Activated CD8-positive, alpha-beta T cell treated with anti-CD3 and anti-CD28 coated beads for 36 hours (primary cell): Measurements from ENCODE around the gene MED16. TPM values are rescaled to one million over a fixed set of nuclear protein-coding genes. Genes with fewer than 3 reads are reported as not detected.
"Not testable (repeated sequence)": the region's sequence is repeated elsewhere in the genome, so short reads cannot be mapped to it uniquely, and the experiment has no call there.

Source experiments
- ATAC-seq: fragments of 200-7000 bp; cut with Tn5 transposase; one replicate; pipeline ENCODE4 v1.10.0; 2021; ENCODE audit warnings: mild to moderate bottlenecking, moderate library complexity
- CTCF ChIA-PET: fragments of 350-600 bp; sonication (Branson Sonifier 250); formaldehyde crosslinking; loops from one replicate; lab custom pipeline; 2021; ENCODE audit warnings: antibody characterized with exemption; lab: Charles Lee
- POLR2A ChIA-PET: fragments of 350-600 bp; sonication (Branson Sonifier 250); formaldehyde crosslinking; loops from one replicate; lab custom pipeline; 2021; ENCODE audit warnings: antibody characterized with exemption; lab: Charles Lee
- DNase-seq: peaks from one replicate; pipeline ENCODE4 v3.0.0-alpha.2; 2020
- H3K27ac Mint-ChIP-seq: one replicate; pipeline ENCODE4 v1.8.0; 2021; ENCODE audit warnings: mild to moderate bottlenecking, mixed read lengths
- H3K27me3 Mint-ChIP-seq: one replicate; pipeline ENCODE4 v1.8.0; 2021; ENCODE audit warnings: mixed read lengths
- H3K36me3 Mint-ChIP-seq: one replicate; pipeline ENCODE4 v1.8.0; 2021; ENCODE audit warnings: low read depth, mixed read lengths
- H3K4me1 Mint-ChIP-seq: one replicate; pipeline ENCODE4 v1.8.0; 2021; ENCODE audit warnings: low read depth, mixed read lengths
- H3K4me3 Mint-ChIP-seq: one replicate; pipeline ENCODE4 v1.8.0; 2021; ENCODE audit warnings: mild to moderate bottlenecking, moderate library complexity, mixed read lengths
- H3K9me3 Mint-ChIP-seq: one replicate; pipeline ENCODE4 v1.8.0; 2021; ENCODE audit warnings: mixed read lengths
- intact Hi-C: fragments of 100-400 bp; cut with micrococcal nuclease; formaldehyde crosslinking; loops from one replicate; pipeline ENCODE4 v1.10.0; 2022
- total RNA-seq, 2 experiments: library from RNA; stranded (reverse); gene quantifications; one replicate each; pipeline ENCODE4 v1.2.3, GENCODE V29; 2021
- TF ChIP-seq, protein P1 (sequence below): fragments of 200-600 bp; IDR thresholded peaks from one replicate; pipeline ENCODE4 v1.8.0; 2022; ENCODE audit warnings: antibody characterized with exemption, mild to moderate bottlenecking

MED16 gene
- total RNA-seq, 2 experiments from 2014 or later: 37.6 to 37.8 TPM

- Mint-ChIP-seq H3K36me3 (peaks cover 9% of the 10 kb centered on the region), H3K9me3 (no peaks in the 10 kb centered on the region), H3K4me3 (no peak overlapping the region), H3K27me3 (no peaks in the 10 kb centered on the region), H3K4me1 (peaks cover 15% of the 10 kb centered on the region), H3K27ac (no peak overlapping the region)
- TF ChIP-seq, protein P1, sequence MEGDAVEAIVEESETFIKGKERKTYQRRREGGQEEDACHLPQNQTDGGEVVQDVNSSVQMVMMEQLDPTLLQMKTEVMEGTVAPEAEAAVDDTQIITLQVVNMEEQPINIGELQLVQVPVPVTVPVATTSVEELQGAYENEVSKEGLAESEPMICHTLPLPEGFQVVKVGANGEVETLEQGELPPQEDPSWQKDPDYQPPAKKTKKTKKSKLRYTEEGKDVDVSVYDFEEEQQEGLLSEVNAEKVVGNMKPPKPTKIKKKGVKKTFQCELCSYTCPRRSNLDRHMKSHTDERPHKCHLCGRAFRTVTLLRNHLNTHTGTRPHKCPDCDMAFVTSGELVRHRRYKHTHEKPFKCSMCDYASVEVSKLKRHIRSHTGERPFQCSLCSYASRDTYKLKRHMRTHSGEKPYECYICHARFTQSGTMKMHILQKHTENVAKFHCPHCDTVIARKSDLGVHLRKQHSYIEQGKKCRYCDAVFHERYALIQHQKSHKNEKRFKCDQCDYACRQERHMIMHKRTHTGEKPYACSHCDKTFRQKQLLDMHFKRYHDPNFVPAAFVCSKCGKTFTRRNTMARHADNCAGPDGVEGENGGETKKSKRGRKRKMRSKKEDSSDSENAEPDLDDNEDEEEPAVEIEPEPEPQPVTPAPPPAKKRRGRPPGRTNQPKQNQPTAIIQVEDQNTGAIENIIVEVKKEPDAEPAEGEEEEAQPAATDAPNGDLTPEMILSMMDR: no peak
- no peak for DNase-seq
- intact Hi-C loops: no loop called here
- ATAC-seq: no peak
- POLR2A ChIA-PET: interaction anchor here (0.7 kb wide), 1 partner anchor 12 kb away, joined by 3 read pairs; no protein-coding TSS in a partner anchor
- CTCF ChIA-PET: interaction anchor here (1.1 kb wide), 1 partner anchor 105 kb away, joined by 3 read pairs; no protein-coding TSS in a partner anchor
Observed at GRCh38 chr19:896999-897398, 4.0 kb upstream of the MED16 start.

DNA sequence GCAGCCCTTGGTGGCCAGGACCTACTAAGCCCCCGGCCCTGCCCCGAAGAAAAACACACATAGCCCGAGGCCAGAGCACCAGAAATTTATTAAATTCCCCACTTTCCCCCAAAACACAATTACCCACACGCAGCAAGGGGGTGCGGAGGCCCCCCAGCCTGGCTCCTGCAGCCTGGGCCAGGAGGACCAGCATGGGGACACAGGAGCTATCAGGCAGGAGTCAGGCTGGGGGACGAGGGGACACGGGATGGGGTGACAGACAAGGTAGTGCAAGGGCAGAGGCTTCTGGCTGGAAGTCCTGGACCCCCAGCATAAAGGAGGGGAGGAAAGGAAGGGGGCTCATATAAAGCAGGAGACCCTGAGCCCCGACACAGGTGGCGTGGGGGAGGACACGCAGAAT lies 3.4 kb upstream of the MED16 start:
- CTCF ChIA-PET: no interaction called here
- H3K36me3 Mint-ChIP-seq: peaks cover 9% of the 10 kb centered on the region
- no peak for ATAC-seq
- no peaks in the 10 kb centered on the region for H3K27me3 Mint-ChIP-seq
- intact Hi-C loops: no loop called here
- H3K9me3 Mint-ChIP-seq: no peaks in the 10 kb centered on the region
- DNase-seq: no peak
- peaks cover 14% of the 10 kb centered on the region for H3K4me1 Mint-ChIP-seq
- no peak overlapping the region for H3K4me3 Mint-ChIP-seq
- TF ChIP-seq, protein P1: no peak
- POLR2A ChIA-PET: interaction anchor here (0.7 kb wide), 2 partner anchors 13 to 42 kb away, joined by 3 read pairs; no protein-coding TSS in a partner anchor
- no peak overlapping the region for H3K27ac Mint-ChIP-seq

- Mint-ChIP-seq H3K27me3 (no peaks in the 10 kb centered on the region), H3K4me1 (peaks cover 13% of the 10 kb centered on the region), H3K27ac (peak overlapping the region; percentile 80), H3K4me3 (peak overlapping the region; percentile 76), H3K9me3 (no peaks in the 10 kb centered on the region), H3K36me3 (peaks cover 4% of the 10 kb centered on the region)
- TF ChIP-seq, protein P1: no peak
- POLR2A ChIA-PET: interaction anchor here (0.6 to 1.9 kb wide), 6 partner anchors 10 to 133 kb away, joined by 3 to 15 read pairs (median 3); no protein-coding TSS in a partner anchor
- ATAC-seq: peak; percentile 35
- DNase-seq: peak; percentile 53
- CTCF ChIA-PET: interaction anchor here (1.2 to 1.5 kb wide), 4 partner anchors 18 to 122 kb away, joined by 3 to 6 read pairs (median 6); partner anchors contain the start of genes KISS1R and WDR18
- intact Hi-C loops: no loop called here
Observed at GRCh38 chr19:892243-892893, 619 bp downstream of the MED16 start.

DNA sequence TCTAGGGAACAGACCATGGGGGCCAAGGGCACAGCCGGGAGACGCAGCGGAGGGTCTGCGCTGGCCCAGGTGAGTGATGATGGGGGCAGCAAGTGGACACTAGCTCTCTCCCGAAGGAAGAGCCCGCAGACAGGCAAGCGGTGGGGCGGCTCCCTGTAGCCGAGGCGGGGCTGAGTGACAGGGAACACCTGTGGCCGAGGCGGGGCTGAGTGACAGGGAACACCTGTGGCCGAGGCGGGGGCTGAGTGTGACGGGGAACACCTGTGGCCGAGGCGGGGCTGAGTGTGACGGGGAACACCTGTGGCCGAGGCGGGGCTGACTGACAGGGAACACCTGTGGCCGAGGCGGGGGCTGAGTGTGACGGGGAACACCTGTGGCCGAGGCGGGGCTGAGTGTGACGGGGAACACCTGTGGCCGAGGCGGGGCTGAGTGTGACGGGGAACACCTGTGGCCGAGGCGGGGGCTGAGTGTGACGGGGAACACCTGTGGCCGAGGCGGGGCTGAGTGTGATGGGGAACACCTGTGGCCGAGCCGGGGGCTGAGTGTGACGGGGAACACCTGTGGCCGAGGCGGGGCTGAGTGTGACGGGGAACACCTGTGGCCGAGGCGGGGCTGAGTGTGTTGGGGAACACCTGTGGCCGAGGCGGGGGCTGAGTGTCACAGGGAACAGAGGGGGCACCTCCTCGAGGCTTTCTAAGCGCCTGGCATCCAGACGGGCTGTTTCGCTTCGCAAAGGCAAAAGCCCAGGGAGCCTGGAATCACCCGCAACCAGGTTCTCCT lies 1.4 kb downstream of the MED16 start:
- CTCF ChIA-PET, H3K36me3 Mint-ChIP-seq, DNase-seq, ATAC-seq, H3K27me3 Mint-ChIP-seq, H3K9me3 Mint-ChIP-seq, intact Hi-C loops: not testable (repeated sequence)
- H3K4me3 Mint-ChIP-seq: peak overlapping the region; percentile 76
- POLR2A ChIA-PET: interaction anchor here (0.6 kb wide), 1 partner anchor 370 kb away, joined by 4 read pairs; no protein-coding TSS in a partner anchor
- H3K4me1 Mint-ChIP-seq: peaks cover 15% of the 10 kb centered on the region
- H3K27ac Mint-ChIP-seq: peak overlapping the region; percentile 30

- H3K9me3 Mint-ChIP-seq: no peaks in the 10 kb centered on the region
- ChIA-PET CTCF (no interaction called here), POLR2A (interaction anchor here (0.6 kb wide), 1 partner anchor 369 kb away, joined by 4 read pairs; no protein-coding TSS in a partner anchor)
- peak overlapping the region; percentile 59 for H3K4me3 Mint-ChIP-seq
- no peak overlapping the region for H3K27ac Mint-ChIP-seq
- TF ChIP-seq, protein P1: no peak
- H3K36me3 Mint-ChIP-seq: no peaks in the 10 kb centered on the region
- intact Hi-C loops: no loop called here
- H3K27me3 Mint-ChIP-seq: no peaks in the 10 kb centered on the region
- ATAC-seq: no peak
- DNase-seq: no peak
- peaks cover 13% of the 10 kb centered on the region for H3K4me1 Mint-ChIP-seq
Observed at GRCh38 chr19:890831-891230, 2.2 kb downstream of the MED16 start.
